ENCODE results near the gene AKR1C4. TPM values are rescaled to one million over a fixed set of nuclear protein-coding genes. Genes with fewer than 3 reads are reported as not detected.

The AKR1C4 gene
- total and polyA plus RNA-seq, 4 donors = 3.2 to 260 (median 129) TPM

- TF ChIP-seq REST (IDR thresholded peaks at IDR 0.05) (no peak), NR2F2 (IDR thresholded peaks at IDR 0.05) (no peak), FOXA1 (IDR thresholded peaks at IDR 0.05) (no peak), CTCF (IDR thresholded peaks at IDR 0.05; ENCODE audit: low read depth, low read length, missing input control) (no peak), HNF4G (IDR thresholded peaks at IDR 0.05) (no peak), MAX (IDR thresholded peaks at IDR 0.05) (no peak), ATF3 (IDR thresholded peaks at IDR 0.05) (no peak)
Measured at GRCh38 chr10:5159126-5159525, 37.5 kb upstream of the AKR1C4 start (continued).

- Histone ChIP-seq H3K9ac (ENCODE audit: low read depth in 1 of 2, low read length in 2 of 2) (no peak overlapping the region), H3K27me3 (ENCODE audit: control insufficient read depth in 4 of 4, insufficient read depth in 4 of 4, low read length in 3 of 4) (no peaks in the 10 kb centered on the region), H3K36me3 (ENCODE audit: control insufficient read depth in 4 of 4, insufficient read depth in 3 of 4, low read depth in 1 of 4, low read length in 3 of 4) (peaks cover 12 to 64% (median 60%) of the 10 kb centered on the region in 4 donors), H3K4me1 (ENCODE audit: control insufficient read depth in 4 of 4, insufficient read depth in 4 of 4, low read length in 3 of 4) (no peaks in the 10 kb centered on the region), H3K4me3 (ENCODE audit: low read depth in 1 of 3, low read length in 3 of 3) (no peak overlapping the region), H3K9me3 (ENCODE audit: control insufficient read depth in 4 of 4, low read length in 3 of 4) (peaks cover 0 to 13% (median 4%) of the 10 kb centered on the region in 4 donors), H3K27ac (ENCODE audit: low read depth in 1 of 2, low read length in 2 of 2) (no peak overlapping the region)
- WGBS = 68% methylated on average over 2 of the region's 2 CpGs
- DNase-seq (ENCODE audit: low spot score) = no peak
- TF ChIP-seq YY1 (IDR thresholded peaks at IDR 0.05) (no peak), FOXA1 (IDR thresholded peaks at IDR 0.05) (no peak)
Measured at GRCh38 chr10:5163487-5163886, 33.1 kb upstream of the AKR1C4 start.

GRCh38 chr10:5165738-5166137, 30.9 kb upstream of the AKR1C4 start:
- Histone ChIP-seq H3K4me3 (ENCODE audit: low read depth in 1 of 3, low read length in 3 of 3) (peak overlapping the region in 1 of 3 donors; percentile 18), H3K4me1 (ENCODE audit: control insufficient read depth in 4 of 4, insufficient read depth in 4 of 4, low read length in 3 of 4) (no peaks in the 10 kb centered on the region), H3K9ac (ENCODE audit: low read depth in 1 of 2, low read length in 2 of 2) (no peak overlapping the region), H3K27me3 (ENCODE audit: control insufficient read depth in 4 of 4, insufficient read depth in 4 of 4, low read length in 3 of 4) (no peaks in the 10 kb centered on the region), H3K27ac (ENCODE audit: low read depth in 1 of 2, low read length in 2 of 2) (no peak overlapping the region), H3K9me3 (ENCODE audit: control insufficient read depth in 4 of 4, low read length in 3 of 4) (peaks cover 0 to 13% (median 4%) of the 10 kb centered on the region in 4 donors), H3K36me3 (ENCODE audit: control insufficient read depth in 4 of 4, insufficient read depth in 3 of 4, low read depth in 1 of 4, low read length in 3 of 4) (peaks cover 7 to 64% (median 53%) of the 10 kb centered on the region in 4 donors)
- no peak for DNase-seq (ENCODE audit: low spot score)
- 26% methylated on average over 1 of the region's 1 CpG for WGBS
- no peak for TF ChIP-seq YY1 (IDR thresholded peaks at IDR 0.05)
- no peak for TF ChIP-seq ZBTB33 (IDR thresholded peaks at IDR 0.05)
- TF ChIP-seq ATF3 (IDR thresholded peaks at IDR 0.05) = no peak
- no peak for TF ChIP-seq NR2F2 (IDR thresholded peaks at IDR 0.05)
- TF ChIP-seq GABPA (IDR thresholded peaks at IDR 0.05 in 1 of 2, conservative IDR thresholded peaks at IDR 0.05 in 1 of 2) = no peak
- TF ChIP-seq MAX (IDR thresholded peaks at IDR 0.05) = no peak
- TF ChIP-seq JUND (IDR thresholded peaks at IDR 0.05) = no peak
- TF ChIP-seq HNF4G (IDR thresholded peaks at IDR 0.05) = no peak
